T-helper 9 cell (primary cell): ENCODE results near the gene ZNF526.

Experiments used
- DNase-seq: peaks from one replicate; pipeline ENCODE4 v3.0.0-alpha.2; 2020

Gene ZNF526

GRCh38 chr19:42197375-42197817, 22.7 kb upstream of the ZNF526 start:
- DNase-seq = no peak

DNA sequence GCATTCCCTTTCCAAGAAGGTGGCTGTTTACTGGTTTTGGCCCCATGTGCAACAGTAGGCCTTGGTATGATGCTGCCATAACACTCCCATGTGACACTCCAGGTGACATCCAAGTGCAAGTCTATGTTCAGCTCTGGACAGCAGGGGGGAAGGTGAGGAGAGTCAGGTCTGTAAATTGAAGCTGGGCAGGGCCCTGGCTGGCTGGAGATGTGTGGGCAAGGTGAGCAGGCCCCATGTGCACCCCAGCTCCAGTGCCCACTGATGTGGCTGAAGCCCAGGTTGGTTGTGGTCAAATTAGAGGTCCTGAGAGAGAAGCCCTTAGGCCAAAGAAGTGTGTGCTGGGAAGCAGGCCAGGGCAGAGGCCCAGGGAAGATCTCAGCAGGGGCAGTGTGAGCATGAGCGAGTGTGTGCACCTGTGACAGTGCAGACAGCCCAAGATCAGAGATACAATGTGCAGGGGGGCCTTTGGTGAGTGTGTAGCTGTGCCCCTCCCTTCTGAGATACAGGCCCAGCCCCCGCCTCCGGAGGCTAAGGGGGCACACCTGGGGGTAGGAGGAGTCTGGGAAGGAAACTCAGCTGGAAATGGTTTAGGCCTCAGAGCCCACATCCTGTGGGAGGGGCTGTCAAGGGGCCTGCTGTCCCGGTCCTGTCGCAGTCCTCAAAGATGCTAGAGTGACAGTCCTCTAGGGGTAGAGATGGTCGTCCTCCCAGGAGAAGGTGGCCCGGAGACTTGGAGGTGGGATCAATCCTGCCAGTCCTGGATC, 21.3 kb upstream of the ZNF526 start:
- peak; percentile 70 for DNase-seq

DNA sequence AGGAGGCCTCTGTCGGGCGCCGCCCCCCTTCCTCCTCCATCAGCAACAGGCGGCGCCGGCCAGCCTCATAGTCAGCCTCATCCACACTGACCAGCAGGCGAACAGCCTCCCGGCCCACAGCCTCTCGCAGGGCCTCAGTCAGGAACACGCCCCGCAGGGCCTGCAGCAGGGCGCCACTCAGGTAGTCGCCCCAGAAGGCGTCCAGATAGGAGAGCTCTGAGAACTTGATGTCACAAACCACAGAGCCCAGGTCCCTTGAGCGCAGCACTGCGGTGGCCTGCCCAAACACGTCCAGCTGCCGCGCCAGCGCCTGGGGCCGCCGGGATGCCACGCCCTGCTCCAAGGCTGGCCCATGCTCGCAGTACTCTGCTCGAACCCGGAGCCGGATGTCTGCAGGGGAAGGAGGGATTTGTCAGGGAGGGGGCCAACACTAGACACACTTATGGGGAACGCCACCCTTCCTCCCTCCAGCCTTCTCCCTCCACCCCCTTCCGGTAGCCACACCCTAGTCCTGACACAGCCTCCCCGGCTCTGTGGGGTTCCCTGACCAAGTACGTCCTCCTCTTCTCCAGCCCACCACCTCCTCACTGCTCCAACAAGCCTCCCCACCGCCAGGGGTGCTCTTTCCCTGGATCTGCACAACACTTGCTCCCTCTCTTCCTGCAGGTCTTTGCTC, 20.5 kb upstream of the ZNF526 start:
- peak; percentile 36 for DNase-seq

GRCh38 chr19:42200116-42200715, 19.9 kb upstream of the ZNF526 start:
- no peak for DNase-seq

DNA sequence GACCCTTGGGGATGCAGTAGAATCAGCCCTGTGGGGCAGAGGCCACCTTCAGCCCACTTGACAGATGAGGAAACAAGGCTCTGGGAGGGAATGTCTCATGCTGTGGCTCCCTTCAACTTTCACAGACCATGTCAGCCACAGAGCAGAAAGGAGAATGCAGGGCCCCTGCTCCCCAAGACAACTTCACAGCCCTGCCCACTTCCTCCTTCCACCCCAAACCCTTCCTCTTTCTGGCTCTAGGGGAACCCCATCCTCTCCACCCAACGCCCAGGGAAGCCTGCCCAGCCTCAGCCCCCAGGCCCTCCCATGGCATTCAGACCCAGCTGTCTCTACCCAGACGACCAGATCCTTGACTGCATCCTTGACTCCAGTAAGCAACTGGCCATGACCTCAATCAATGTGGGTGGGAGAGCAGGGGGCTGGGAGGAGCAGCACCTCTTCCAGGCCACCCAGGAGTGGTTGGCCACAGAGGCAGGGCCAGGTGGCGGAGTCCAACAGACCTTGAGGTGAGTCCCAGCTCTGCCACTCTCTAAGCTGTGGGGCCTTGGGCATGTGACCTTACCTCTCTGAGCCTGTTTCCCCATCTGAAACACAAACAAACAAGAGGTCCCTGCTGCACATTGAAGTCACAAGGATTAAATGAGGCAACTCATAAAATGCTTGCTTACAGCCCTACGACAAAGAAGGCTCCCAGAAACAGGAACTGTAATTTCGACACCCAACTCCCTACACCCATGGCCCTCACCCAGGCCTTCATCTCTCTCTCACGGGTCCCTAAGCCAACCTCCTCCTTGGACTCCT, 18.4 kb upstream of the ZNF526 start:
- DNase-seq = peak; percentile 41

DNA sequence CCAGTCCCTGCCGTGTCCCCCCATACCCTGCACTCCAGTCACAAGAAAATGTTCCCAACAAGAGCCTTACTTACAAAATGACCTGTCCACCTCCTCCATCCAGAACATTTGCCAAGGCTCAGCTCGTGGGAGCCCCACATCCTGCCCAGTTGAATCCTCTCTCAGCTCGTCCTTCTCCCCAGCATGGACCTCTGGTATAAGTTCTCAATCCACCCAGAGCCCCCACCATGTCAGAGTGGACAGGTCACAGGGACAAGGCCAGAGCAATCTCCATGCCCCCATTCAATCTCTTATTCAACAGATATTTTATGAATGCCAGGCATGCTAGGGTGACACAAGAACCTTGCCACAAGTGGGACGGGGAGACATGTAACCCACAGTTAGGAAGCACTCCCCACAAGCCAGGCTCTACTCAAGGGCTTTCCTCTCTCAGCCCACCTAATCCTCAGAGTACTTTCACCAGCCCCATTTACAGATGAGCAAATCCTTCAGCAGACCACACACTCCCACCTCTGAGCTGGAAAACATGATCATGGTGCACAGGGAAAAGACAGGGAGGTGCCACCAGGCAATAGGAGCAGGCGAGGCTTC, 17.7 kb upstream of the ZNF526 start:
- DNase-seq = no peak

GRCh38 chr19:42203700-42204099, 16.4 kb upstream of the ZNF526 start:
- DNase-seq = no peak

GRCh38 chr19:42204664-42205063, 15.4 kb upstream of the ZNF526 start:
- no peak for DNase-seq

DNA sequence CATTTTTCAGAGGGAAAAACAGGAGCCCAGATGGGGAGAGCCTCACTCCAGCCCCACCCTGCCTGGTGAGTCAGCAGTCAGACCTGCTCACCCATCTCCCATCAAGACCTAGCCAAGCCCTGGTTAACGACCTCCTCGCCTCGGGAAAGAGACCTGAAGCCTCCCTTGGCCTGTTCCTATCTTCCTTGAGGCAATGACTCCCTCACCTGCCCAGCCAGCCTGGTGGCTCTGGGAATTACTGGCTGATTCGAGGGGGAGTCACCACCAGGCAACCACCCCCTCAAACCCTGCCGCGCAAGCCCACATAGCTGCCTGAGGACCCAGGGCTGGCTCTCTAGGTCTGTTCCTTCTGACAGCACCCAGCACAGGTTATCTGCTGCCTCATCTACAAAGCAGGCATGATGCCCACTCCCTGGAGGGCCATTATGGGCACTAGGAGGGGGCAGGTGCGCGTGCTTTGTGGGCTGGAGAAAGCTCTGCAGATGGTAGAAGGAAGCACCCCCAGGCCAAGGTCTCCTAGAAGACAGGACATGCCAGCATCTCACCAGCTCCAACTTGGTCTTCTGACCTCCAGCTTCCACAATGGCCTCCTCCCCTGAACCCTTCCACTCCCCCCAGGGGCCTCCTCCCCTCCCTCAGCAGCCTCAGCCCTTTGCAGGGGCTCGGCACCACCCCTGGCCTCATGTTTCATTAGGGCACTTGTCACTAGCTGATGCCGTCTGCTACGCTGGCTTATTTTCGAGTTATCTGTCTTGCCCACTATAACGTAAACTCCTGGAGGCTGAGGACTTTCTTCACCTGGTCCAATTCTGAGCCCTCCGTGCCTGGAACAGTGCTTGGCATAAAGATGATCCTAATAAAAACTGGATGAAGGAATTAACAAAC, 13.0 kb upstream of the ZNF526 start:
- no peak for DNase-seq

- DNase-seq = peak; percentile 32
Measured at GRCh38 chr19:42207767-42208271, 12.3 kb upstream of the ZNF526 start.

- DNase-seq = no peak
Measured at GRCh38 chr19:42208612-42209011, 11.5 kb upstream of the ZNF526 start.

DNA sequence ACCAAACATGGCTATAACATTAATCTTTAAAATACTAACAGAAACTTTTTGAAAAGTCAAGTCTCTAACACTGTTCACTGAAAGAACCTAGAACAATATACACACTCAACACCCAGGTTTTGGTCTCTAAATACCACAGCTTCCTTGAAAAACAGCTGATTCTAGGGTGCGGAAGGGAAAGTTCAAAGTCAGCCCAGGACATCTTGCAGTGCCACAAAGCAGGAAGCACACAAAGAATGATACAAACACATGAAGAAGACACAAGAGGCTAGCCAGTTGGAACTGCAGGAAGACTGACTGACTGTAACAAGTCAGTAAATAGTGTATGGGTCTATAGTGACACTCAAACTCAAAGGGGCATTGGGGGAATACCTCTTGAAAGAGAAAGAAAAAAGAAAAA, 7.2 kb upstream of the ZNF526 start:
- DNase-seq = no peak

GRCh38 chr19:42214810-42215485, 5.2 kb upstream of the ZNF526 start:
- no peak for DNase-seq

- DNase-seq = no peak
Measured at GRCh38 chr19:42216653-42217519, 3.2 kb upstream of the ZNF526 start.

- DNase-seq = peak; percentile 99
Measured at GRCh38 chr19:42217520-42218437, 2.3 kb upstream of the ZNF526 start, which contains the start of gene DEDD2. DEDD2 (minus strand) TSS chr19:42217677; CDS start chr19:42217007, 670 bp downstream.

DNA sequence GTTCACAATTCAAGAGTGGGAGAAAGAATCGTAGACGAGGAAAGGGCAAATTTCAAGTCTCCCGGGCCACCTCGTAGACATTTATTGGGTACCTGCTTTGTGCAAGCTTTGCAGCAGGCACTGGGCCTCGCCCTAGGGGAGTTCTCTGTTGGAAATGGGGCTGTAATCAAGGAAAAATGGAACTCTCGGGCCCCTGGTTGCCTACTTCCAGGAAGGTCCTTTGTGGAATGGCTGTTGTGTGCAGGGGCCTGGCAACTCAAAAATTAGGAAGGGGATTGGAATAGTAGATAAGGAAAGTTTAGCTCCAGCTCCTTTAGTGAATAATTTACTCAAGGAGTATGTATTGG, 612 bp downstream of the ZNF526 start:
- DNase-seq = no peak

DNA sequence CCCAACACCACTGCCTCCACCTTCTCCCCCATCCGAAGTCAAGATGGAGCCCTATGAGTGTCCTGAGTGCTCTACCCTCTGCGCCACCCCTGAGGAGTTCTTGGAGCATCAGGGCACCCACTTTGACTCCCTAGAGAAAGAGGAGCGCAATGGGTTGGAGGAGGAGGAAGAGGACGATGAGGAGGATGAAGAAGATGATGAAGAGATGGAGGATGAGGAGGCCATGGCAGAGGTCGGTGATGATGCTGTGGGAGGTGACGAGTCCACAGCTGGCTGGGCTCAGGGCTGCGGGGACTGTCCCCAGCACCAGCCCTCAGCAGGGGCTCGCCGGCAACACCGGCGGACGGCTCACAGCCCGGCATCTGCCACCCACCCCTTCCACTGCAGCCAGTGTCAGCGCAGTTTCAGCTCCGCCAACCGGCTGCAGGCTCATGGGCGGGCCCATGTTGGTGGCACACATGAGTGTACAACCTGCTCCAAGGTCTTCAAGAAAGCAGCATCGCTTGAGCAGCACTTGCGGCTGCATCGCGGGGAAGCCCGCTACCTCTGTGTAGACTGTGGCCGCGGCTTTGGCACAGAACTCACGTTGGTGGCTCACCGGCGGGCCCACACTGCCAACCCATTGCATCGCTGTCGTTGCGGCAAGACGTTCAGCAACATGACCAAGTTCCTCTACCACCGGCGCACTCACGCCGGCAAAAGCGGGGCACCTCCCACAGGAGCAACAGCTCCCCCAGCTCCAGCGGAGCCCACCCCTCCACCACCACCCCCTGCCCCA, 5.0 kb downstream of the ZNF526 start:
- no peak for DNase-seq
